Cardiac muscle cell (in vitro differentiated cells and primary cell): ENCODE measurements around the gene TOR1AIP1. TPM values are rescaled to one million over a fixed set of nuclear protein-coding genes. Genes with fewer than 3 reads are reported as not detected.
A peak's percentile ranks its signal among the peaks of the same experiment; 100 is the strongest.

ENCODE experiments used
- DNase-seq, 2 donors: peaks; one replicate each; pipeline versions ENCODE4 v3.0.0 to v3.0.0-alpha.2; 2010 to 2017; ENCODE audit warnings: low read depth in 1 of 2, low spot score in 1 of 2
- H3K27ac ChIP-seq: fragments of 200-600 bp; sonication (generic); 2 replicates; pipeline ENCODE4 v1.5.1; 2016
- H3K27me3 ChIP-seq: fragments of 200-600 bp; sonication (generic); 2 replicates; pipeline ENCODE4 v1.6.0; 2016; ENCODE audit warnings: control low read depth
- H3K36me3 ChIP-seq: fragments of 200-600 bp; sonication (generic); 2 replicates; pipeline ENCODE4 v1.5.1; 2016; ENCODE audit warnings: control low read depth
- H3K4me1 ChIP-seq: fragments of 200-600 bp; sonication (generic); 2 replicates; pipeline ENCODE4 v1.8.1; 2017; ENCODE audit warnings: low read depth, mild to moderate bottlenecking, mixed run types
- H3K4me3 ChIP-seq: fragments of 200-600 bp; sonication (generic); 2 replicates; pipeline ENCODE4 v1.5.1; 2016; ENCODE audit warnings: mild to moderate bottlenecking
- H3K9me3 ChIP-seq: fragments of 200-600 bp; sonication (generic); 2 replicates; pipeline ENCODE4 v1.5.1; 2017; ENCODE audit warnings: low read depth, mild to moderate bottlenecking, control low read depth
- polyA plus RNA-seq: library from polyadenylated mRNA; unstranded; fragments of >200 nt; fragmentation: Nextera tagmentation; extraction: Ambion mirVana; gene quantifications from 2 replicates; pipeline ENCODE4 v1.2.1, GENCODE V29; 2016
- total RNA-seq: library from RNA; depleted of rRNA; stranded (reverse); fragments of >200 nt; gene quantifications from 2 replicates; pipeline ENCODE4 v1.2.3, GENCODE V29; 2016
- TF ChIP-seq, protein P1 (sequence below): IDR thresholded peaks from 2 replicates; pipeline ENCODE4 v1.5.1; 2012; ENCODE audit warnings: low read depth, mild to moderate bottlenecking, low read length

Gene TOR1AIP1
- total and polyA plus RNA-seq, 2 experiments from 2014 or later, result 18.2 to 19.6 TPM

DNA sequence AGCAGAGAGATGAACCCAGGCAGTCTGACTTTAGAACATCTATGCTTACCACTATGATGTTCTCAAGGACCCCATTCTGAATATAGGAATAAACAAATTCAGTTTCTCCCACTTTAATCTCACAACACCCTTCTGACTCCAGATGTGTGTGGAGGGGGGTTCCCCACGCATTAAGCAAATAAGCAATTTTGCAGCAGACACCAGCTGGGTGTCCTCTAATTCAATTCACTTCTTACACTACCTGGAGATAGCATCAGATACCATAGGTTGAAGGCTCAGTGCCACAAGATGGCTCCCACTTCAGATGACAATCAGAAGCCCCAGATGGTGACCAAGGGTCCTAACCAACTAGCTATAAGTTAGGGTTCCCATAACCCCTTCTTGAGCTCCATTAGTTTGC lies 42.2 kb downstream of the TOR1AIP1 start:
- Histone ChIP-seq H3K27ac (no peak overlapping the region), H3K4me3 (no peak overlapping the region), H3K9me3 (no peaks in the 10 kb centered on the region), H3K4me1 (no peaks in the 10 kb centered on the region), H3K27me3 (no peaks in the 10 kb centered on the region), H3K36me3 (peaks cover 6% of the 10 kb centered on the region)
- TF ChIP-seq, protein P1, sequence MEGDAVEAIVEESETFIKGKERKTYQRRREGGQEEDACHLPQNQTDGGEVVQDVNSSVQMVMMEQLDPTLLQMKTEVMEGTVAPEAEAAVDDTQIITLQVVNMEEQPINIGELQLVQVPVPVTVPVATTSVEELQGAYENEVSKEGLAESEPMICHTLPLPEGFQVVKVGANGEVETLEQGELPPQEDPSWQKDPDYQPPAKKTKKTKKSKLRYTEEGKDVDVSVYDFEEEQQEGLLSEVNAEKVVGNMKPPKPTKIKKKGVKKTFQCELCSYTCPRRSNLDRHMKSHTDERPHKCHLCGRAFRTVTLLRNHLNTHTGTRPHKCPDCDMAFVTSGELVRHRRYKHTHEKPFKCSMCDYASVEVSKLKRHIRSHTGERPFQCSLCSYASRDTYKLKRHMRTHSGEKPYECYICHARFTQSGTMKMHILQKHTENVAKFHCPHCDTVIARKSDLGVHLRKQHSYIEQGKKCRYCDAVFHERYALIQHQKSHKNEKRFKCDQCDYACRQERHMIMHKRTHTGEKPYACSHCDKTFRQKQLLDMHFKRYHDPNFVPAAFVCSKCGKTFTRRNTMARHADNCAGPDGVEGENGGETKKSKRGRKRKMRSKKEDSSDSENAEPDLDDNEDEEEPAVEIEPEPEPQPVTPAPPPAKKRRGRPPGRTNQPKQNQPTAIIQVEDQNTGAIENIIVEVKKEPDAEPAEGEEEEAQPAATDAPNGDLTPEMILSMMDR, result no peak
- no peak for DNase-seq

DNA sequence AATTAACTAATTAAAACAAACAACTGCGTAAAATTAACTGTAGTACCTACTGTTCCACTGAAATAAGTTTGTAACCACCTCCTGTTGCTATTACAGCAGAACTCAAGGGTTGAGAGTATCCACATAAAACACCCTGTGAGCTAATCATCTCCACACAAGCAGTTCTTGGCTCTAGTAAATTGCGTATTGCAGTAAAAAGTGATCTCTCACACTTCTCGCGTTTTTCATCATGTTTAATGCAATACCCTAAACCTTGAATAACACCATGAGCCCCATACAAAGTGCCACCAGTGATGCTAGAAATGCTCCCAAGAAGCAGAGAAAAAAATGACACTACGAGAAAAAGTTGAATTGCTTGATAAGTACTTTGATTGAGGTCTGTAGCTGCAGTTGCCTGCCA lies 43.2 kb downstream of the TOR1AIP1 start:
- no peak for DNase-seq
- TF ChIP-seq, protein P1, result no peak
- no peaks in the 10 kb centered on the region for H3K4me1 ChIP-seq
- H3K27me3 ChIP-seq, result no peaks in the 10 kb centered on the region
- no peak overlapping the region for H3K27ac ChIP-seq
- H3K4me3 ChIP-seq, result no peak overlapping the region
- H3K36me3 ChIP-seq, result no peaks in the 10 kb centered on the region
- H3K9me3 ChIP-seq, result no peaks in the 10 kb centered on the region

GRCh38 chr1:179925922-179926849 lies 44.1 kb downstream of the TOR1AIP1 start:
- Histone ChIP-seq H3K27me3 (no peaks in the 10 kb centered on the region), H3K27ac (no peak overlapping the region), H3K36me3 (no peaks in the 10 kb centered on the region), H3K4me3 (no peak overlapping the region), H3K4me1 (no peaks in the 10 kb centered on the region), H3K9me3 (no peaks in the 10 kb centered on the region)
- peak in 1 of 2 donors; percentile 70 for DNase-seq
- TF ChIP-seq, protein P1, result no peak

GRCh38 chr1:179926850-179927205 lies 44.7 kb downstream of the TOR1AIP1 start:
- no peak for DNase-seq
- TF ChIP-seq, protein P1, result no peak
- Histone ChIP-seq H3K36me3 (no peaks in the 10 kb centered on the region), H3K4me3 (no peak overlapping the region), H3K27ac (no peak overlapping the region), H3K4me1 (no peaks in the 10 kb centered on the region), H3K9me3 (no peaks in the 10 kb centered on the region), H3K27me3 (no peaks in the 10 kb centered on the region)

DNA sequence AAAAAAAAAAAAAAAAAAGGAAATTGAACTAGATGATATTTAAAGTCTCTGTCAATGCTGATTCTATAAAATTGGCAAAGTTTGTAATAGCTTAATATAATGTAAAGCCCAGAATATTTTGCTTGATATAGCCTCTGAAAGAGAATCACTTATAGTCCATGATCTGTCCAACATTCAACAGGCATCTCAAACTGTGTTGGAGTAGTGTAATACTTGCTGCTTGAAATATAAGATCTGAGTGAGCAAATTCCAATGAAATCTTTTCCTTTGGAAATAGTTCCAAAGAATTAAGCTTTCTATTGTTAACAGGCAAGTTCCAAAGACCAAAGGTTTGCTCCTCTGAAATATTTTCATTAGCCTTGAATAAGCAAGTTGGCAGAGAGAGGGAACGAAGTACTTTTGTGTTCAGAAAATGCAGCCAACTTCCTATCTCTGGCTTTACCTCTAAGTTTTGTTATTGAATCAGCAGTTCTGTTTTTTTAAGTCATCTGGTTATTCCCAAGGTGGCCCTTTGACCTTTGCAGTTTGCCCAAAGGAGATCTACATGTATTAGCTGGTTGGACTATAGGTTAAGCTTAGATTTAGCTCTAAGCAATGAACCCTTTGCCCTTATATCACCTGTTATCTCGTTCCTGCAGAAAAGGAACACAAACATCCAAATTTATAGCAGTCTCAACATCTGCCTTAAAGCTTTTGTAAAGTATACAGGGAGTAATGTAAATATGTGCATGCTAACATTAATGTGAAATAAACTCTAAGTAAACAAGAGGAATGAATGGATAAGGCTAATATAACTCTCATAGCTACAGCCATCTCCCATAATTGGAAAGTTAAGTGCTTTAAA lies 48.1 kb downstream of the TOR1AIP1 start:
- Histone ChIP-seq H3K36me3 (no peaks in the 10 kb centered on the region), H3K27me3 (no peaks in the 10 kb centered on the region), H3K4me3 (no peak overlapping the region), H3K4me1 (no peaks in the 10 kb centered on the region), H3K9me3 (no peaks in the 10 kb centered on the region), H3K27ac (no peak overlapping the region)
- no peak for DNase-seq
- TF ChIP-seq, protein P1, result no peak
